GM23338 (cell line): Measurements from ENCODE around the gene ACSM2B. TPM values are rescaled to one million over a fixed set of nuclear protein-coding genes. Genes with fewer than 3 reads are reported as not detected.
"Not testable (repeated sequence)": the region's sequence is repeated elsewhere in the genome, so short reads cannot be mapped to it uniquely, and the experiment has no call there.

Source experiments
- ATAC-seq: fragments of 200-7000 bp; cut with Tn5 transposase; 3 replicates; pipeline ENCODE4 v1.9.1; 2020
- DNase-seq: peaks from one replicate; pipeline ENCODE4 v3.0.0-alpha.2; 2015; ENCODE audit warnings: low spot score
- H2AFZ ChIP-seq: fragments of 200-600 bp; sonication (generic); 2 replicates; pipeline ENCODE4 v1.8.0; 2016; ENCODE audit warnings: antibody characterized with exemption, mild to moderate bottlenecking, moderate library complexity
- H3F3A ChIP-seq: fragments of 200-600 bp; sonication (generic); replicated peaks from 2 replicates; pipeline ENCODE4 v1.8.0; 2017; ENCODE audit warnings: antibody characterized with exemption, mixed run types, low read depth
- H3K27ac ChIP-seq: fragments of 200-600 bp; sonication (generic); 2 replicates; pipeline ENCODE4 v1.6.1; 2016; ENCODE audit warnings: low read depth
- H3K27me3 ChIP-seq: fragments of 200-600 bp; sonication (generic); 2 replicates; pipeline ENCODE4 v1.8.0; 2016; ENCODE audit warnings: mild to moderate bottlenecking, mixed run types, moderate library complexity; ENCODE audit not compliant: insufficient read depth
- H3K36me3 ChIP-seq: fragments of 200-600 bp; sonication (generic); 2 replicates; pipeline ENCODE4 v1.8.0; 2016; ENCODE audit warnings: mild to moderate bottlenecking; ENCODE audit not compliant: insufficient read depth
- H3K4me1 ChIP-seq: fragments of 200-600 bp; sonication (generic); 2 replicates; pipeline ENCODE4 v1.8.0; 2016; ENCODE audit warnings: mild to moderate bottlenecking, moderate library complexity; ENCODE audit not compliant: insufficient read depth
- H3K4me2 ChIP-seq: fragments of 200-600 bp; sonication (generic); 2 replicates; pipeline ENCODE4 v1.7.1; 2017; ENCODE audit warnings: mixed run types
- H3K4me3 ChIP-seq: fragments of 200-600 bp; sonication (generic); 2 replicates; pipeline ENCODE4 v1.6.1; 2016; ENCODE audit warnings: mixed run types
- H3K79me2 ChIP-seq: fragments of 200-600 bp; sonication (generic); replicated peaks from 2 replicates; pipeline ENCODE4 v1.8.0; 2017; ENCODE audit warnings: mild to moderate bottlenecking; ENCODE audit not compliant: insufficient read depth
- H3K9me2 ChIP-seq: fragments of 200-600 bp; sonication (generic); 2 replicates; pipeline ENCODE4 v1.8.0; 2017; ENCODE audit not compliant: insufficient read depth
- H4K20me1 ChIP-seq: fragments of 200-600 bp; sonication (generic); replicated peaks from 2 replicates; pipeline ENCODE4 v1.8.0; 2017; ENCODE audit warnings: mild to moderate bottlenecking; ENCODE audit not compliant: insufficient read depth
- H3K27ac Mint-ChIP-seq: 2 replicates; pipeline ENCODE4 v1.8.0; 2020; ENCODE audit warnings: inconsistent platforms, mild to moderate bottlenecking, moderate library complexity, mixed read lengths
- H3K27me3 Mint-ChIP-seq: 3 replicates; pipeline ENCODE4 v1.8.0; 2022; ENCODE audit warnings: low read depth, mild to moderate bottlenecking, moderate library complexity, mixed read lengths, inconsistent platforms; ENCODE audit not compliant: insufficient read depth, poor library complexity
- H3K36me3 Mint-ChIP-seq: 3 replicates; pipeline ENCODE4 v1.8.0; 2021; ENCODE audit warnings: low read depth, mild to moderate bottlenecking, inconsistent platforms, moderate library complexity, mixed read lengths
- H3K4me1 Mint-ChIP-seq: 3 replicates; pipeline ENCODE4 v1.8.0; 2020; ENCODE audit warnings: mild to moderate bottlenecking, inconsistent platforms, mixed read lengths
- H3K4me3 Mint-ChIP-seq: 3 replicates; pipeline ENCODE4 v1.8.0; 2021; ENCODE audit warnings: moderate library complexity, mild to moderate bottlenecking, inconsistent platforms, mixed read lengths
- H3K9me3 Mint-ChIP-seq: 3 replicates; pipeline ENCODE4 v1.8.0; 2020; ENCODE audit warnings: moderate library complexity, mild to moderate bottlenecking, inconsistent platforms, mixed read lengths
- EZH2 ChIP-seq: fragments of 200-600 bp; sonication (generic); IDR thresholded peaks from one replicate; pipeline ENCODE4 v1.8.0; 2017; ENCODE audit warnings: antibody characterized with exemption, mild to moderate bottlenecking, low read depth; ENCODE audit not compliant: unreplicated experiment
- EZH2phosphoT487 ChIP-seq: fragments of 200-600 bp; sonication (generic); IDR thresholded peaks from one replicate; pipeline ENCODE4 v1.8.1; 2018; ENCODE audit warnings: antibody characterized with exemption; ENCODE audit not compliant: unreplicated experiment
- NANOG ChIP-seq: IDR thresholded peaks from 2 replicates; pipeline ENCODE4 v1.6.1; 2016; ENCODE audit warnings: antibody characterized with exemption, borderline replicate concordance
- POLR2AphosphoS5 ChIP-seq: IDR thresholded peaks from 2 replicates; pipeline ENCODE4 v1.6.1; 2016; ENCODE audit warnings: antibody characterized with exemption, low read depth
- REST ChIP-seq: IDR thresholded peaks from one replicate; pipeline ENCODE4 v1.6.1; 2018; ENCODE audit warnings: antibody characterized with exemption; ENCODE audit not compliant: unreplicated experiment
- STAT1 ChIP-seq: IDR thresholded peaks from one replicate; pipeline ENCODE4 v1.6.1; 2016; ENCODE audit warnings: antibody characterized with exemption; ENCODE audit not compliant: unreplicated experiment
- ZNF114 ChIP-seq: fragments of 250-450 bp; sonication (Bioruptor Pico); IDR thresholded peaks from 2 replicates; pipeline ENCODE4 v1.5.0; 2020; ENCODE audit warnings: mild to moderate bottlenecking, moderate library complexity
- ZNF331 ChIP-seq: fragments of 250-450 bp; sonication (Bioruptor Pico); IDR thresholded peaks from 2 replicates; pipeline ENCODE4 v1.5.0; 2020; ENCODE audit warnings: low read depth, mild to moderate bottlenecking, moderate library complexity
- polyA plus RNA-seq: library from polyadenylated mRNA; unstranded; fragments of >200 nt; fragmentation: Nextera tagmentation; extraction: Ambion mirVana; gene quantifications from 2 replicates; pipeline ENCODE4 v1.2.1, GENCODE V29; 2016
- total RNA-seq: library from RNA; depleted of rRNA; stranded (reverse); fragments of >200 nt; shearing (Covaris generic); gene quantifications from 2 replicates; pipeline ENCODE4 v1.2.3, GENCODE V29; 2014

Gene ACSM2B
- total and polyA plus RNA-seq, 2 experiments from 2014 or later, result not detected

DNA sequence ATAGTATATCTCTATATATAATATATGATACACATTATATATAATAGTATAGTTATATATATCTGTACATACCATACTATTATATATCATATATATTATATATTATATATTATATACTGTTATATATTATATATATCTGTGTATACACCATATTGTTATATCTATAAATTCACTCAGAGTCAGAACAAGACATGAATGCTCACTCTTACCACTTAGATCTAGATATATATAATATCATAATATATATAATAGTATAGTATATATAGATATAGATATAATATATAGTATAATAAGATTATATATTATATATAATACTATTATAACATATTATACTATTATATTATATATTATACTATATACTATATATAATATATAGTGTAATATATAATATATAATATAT is 9.3 kb downstream of the ACSM2B start (continued):
- TF ChIP-seq ZNF114 (CRISPR knock-in tag) (no peak), ZNF331 (no peak), POLR2AphosphoS5 (no peak), STAT1 (no peak), NANOG (no peak), EZH2phosphoT487 (no peak), EZH2 (no peak)

GRCh38 chr16:20565334-20565733 is 10.8 kb downstream of the ACSM2B start:
- not testable (repeated sequence) for H3F3A ChIP-seq, H4K20me1 ChIP-seq, H3K9me2 ChIP-seq, H3K27me3 Mint-ChIP-seq, H3K4me1 ChIP-seq, H3K36me3 Mint-ChIP-seq, H3K36me3 ChIP-seq, H3K4me2 ChIP-seq, DNase-seq, H3K4me3 Mint-ChIP-seq, H3K27ac Mint-ChIP-seq, H3K27me3 ChIP-seq, H3K27ac ChIP-seq, H2AFZ ChIP-seq, ATAC-seq, H3K4me3 ChIP-seq, H3K79me2 ChIP-seq, H3K4me1 Mint-ChIP-seq
- H3K9me3 Mint-ChIP-seq, result peaks cover 27% of the 10 kb centered on the region

- not testable (repeated sequence) for H3K27ac Mint-ChIP-seq, H3K79me2 ChIP-seq, H4K20me1 ChIP-seq, H3K36me3 Mint-ChIP-seq, H3K4me2 ChIP-seq, H3K4me1 ChIP-seq, H3K27me3 ChIP-seq, H3K36me3 ChIP-seq, H3K27ac ChIP-seq, DNase-seq, H3F3A ChIP-seq, H3K9me2 ChIP-seq, H3K4me3 ChIP-seq, H3K27me3 Mint-ChIP-seq, H3K4me3 Mint-ChIP-seq, H2AFZ ChIP-seq, H3K4me1 Mint-ChIP-seq, ATAC-seq
- H3K9me3 Mint-ChIP-seq, result peaks cover 31% of the 10 kb centered on the region
Observed at GRCh38 chr16:20564218-20564617, 11.9 kb downstream of the ACSM2B start.

GRCh38 chr16:20555628-20556027 is 20.5 kb downstream of the ACSM2B start:
- not testable (repeated sequence) for H3K27ac Mint-ChIP-seq, H3K27me3 ChIP-seq, H3K4me1 Mint-ChIP-seq, H3K4me3 Mint-ChIP-seq, H3K9me2 ChIP-seq, ATAC-seq, H3F3A ChIP-seq, H3K79me2 ChIP-seq, H3K4me1 ChIP-seq, H4K20me1 ChIP-seq, DNase-seq, H3K36me3 Mint-ChIP-seq, H3K4me2 ChIP-seq, H2AFZ ChIP-seq, H3K4me3 ChIP-seq, H3K36me3 ChIP-seq, H3K27me3 Mint-ChIP-seq, H3K27ac ChIP-seq
- peaks cover 19% of the 10 kb centered on the region for H3K9me3 Mint-ChIP-seq
- TF ChIP-seq REST, result peak; percentile 48

DNA sequence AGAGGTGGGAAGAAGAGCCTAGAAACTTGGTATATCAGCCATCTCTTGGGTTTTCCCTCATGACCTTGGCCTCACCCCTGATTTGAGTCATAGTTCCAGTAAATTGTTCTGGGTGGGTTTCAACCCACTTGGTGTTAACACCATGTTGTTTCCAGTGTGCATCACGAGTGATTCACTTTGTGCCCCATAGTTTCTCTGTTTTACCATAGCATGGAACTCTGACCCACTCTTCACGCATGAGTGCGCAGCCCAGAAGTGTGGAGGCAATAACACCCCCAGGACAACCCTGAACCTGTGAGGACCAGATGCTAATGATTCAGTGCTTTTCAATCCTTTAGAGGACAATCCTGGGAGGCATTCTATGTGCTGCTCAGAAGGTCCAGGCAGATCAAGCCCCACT is 21.5 kb downstream of the ACSM2B start:
- H3K9me2 ChIP-seq, H3K79me2 ChIP-seq, H2AFZ ChIP-seq, H3K36me3 Mint-ChIP-seq, H4K20me1 ChIP-seq, H3F3A ChIP-seq, H3K27ac Mint-ChIP-seq, H3K27ac ChIP-seq, H3K4me2 ChIP-seq, H3K27me3 Mint-ChIP-seq, H3K27me3 ChIP-seq, H3K4me1 ChIP-seq, H3K36me3 ChIP-seq, H3K4me1 Mint-ChIP-seq, DNase-seq, ATAC-seq, H3K4me3 ChIP-seq, H3K4me3 Mint-ChIP-seq: not testable (repeated sequence)
- H3K9me3 Mint-ChIP-seq, result peaks cover 12% of the 10 kb centered on the region; the same call in 2 of the 3 replicates
